K562 (cell line): ENCODE measurements around the gene NKAIN1. TPM values are rescaled to one million over a fixed set of nuclear protein-coding genes. Genes with fewer than 3 reads are reported as not detected.

Experiments used
- CBX2 ChIP-seq: fragments of 200-600 bp; sonication (generic); IDR thresholded peaks from one replicate; pipeline ENCODE4 v1.6.1; 2012; ENCODE audit warnings: mild to moderate bottlenecking, low read length, inconsistent platforms; ENCODE audit not compliant: insufficient read depth, poor library complexity, severe bottlenecking
- CREM ChIP-seq: IDR thresholded peaks from 2 replicates; pipeline ENCODE4 v1.6.1; 2014; ENCODE audit warnings: antibody characterized with exemption, low read depth
- FOXK1 ChIP-seq: sonication (generic); formaldehyde crosslinking; IDR thresholded peaks from 2 replicates; pipeline ENCODE4 v1.8.0; 2022; ENCODE audit warnings: missing genetic modification reagents, mild to moderate bottlenecking, borderline replicate concordance
- TEAD1 ChIP-seq, 2 experiments: fragments of 450-650 bp in 1 of 2; sonication (generic) in 1 of 2; formaldehyde crosslinking; IDR thresholded peaks; 2 replicates each; pipeline versions ENCODE4 v1.4.0 to v1.8.0; 2020 to 2022; ENCODE audit warnings: mild to moderate bottlenecking in 2 of 2, missing genetic modification reagents in 1 of 2
- TRIM24 ChIP-seq, 2 experiments: fragments of 450-650 bp; IDR thresholded peaks; 2 replicates each; pipeline ENCODE4 v1.6.1; 2016
- YY1 ChIP-seq, 3 experiments: IDR thresholded peaks; 2 replicates each; pipeline ENCODE4 v1.6.1; 2011; ENCODE audit warnings: low read length in 2 of 3, mild to moderate bottlenecking in 2 of 3, moderate library complexity in 2 of 3, borderline replicate concordance in 1 of 3, control low read depth in 1 of 3, low read depth in 1 of 3; ENCODE audit not compliant: insufficient read depth in 3 of 3, insufficient replicate concordance in 2 of 3, control insufficient read depth in 1 of 3, insufficient read length in 1 of 3; ENCODE audit errors: extremely low read depth in 1 of 3
- polyA plus RNA-seq, 8 experiments: library from polyadenylated mRNA; depleted of rRNA in 4 of 8; stranded (reverse) in 5 of 8; unstranded in 3 of 8; fragments of >200 nt; fragmentation: Nextera tagmentation in 2 of 8; fragmentation: Illumina TruSeq in 1 of 8; extraction: Ambion mirVana in 2 of 8; extraction: Trizol in 1 of 8; gene quantifications; 2 replicates each; pipeline versions ENCODE4 v1.2.1 to v1.2.3, GENCODE V29; 2011 to 2014; ENCODE audit warnings: inconsistent platforms in 1 of 8, missing spikeins in 1 of 8
- total RNA-seq, 7 experiments: library from RNA; depleted of rRNA in 6 of 7; stranded (reverse); fragments of >200 nt in 6 of 7; fragmentation: Illumina TruSeq in 2 of 7; extraction: Trizol in 2 of 7; gene quantifications; 2 replicates each; pipeline versions ENCODE4 v1.2.1 to v1.2.3, GENCODE V29; 2011 to 2021; ENCODE audit warnings: low replicate concordance in 1 of 7
- TF ChIP-seq, protein P1 (sequence below), 2 experiments: fragments of 450-650 bp in 1 of 2; sonication (generic) in 1 of 2; formaldehyde crosslinking in 1 of 2; IDR thresholded peaks; 2 replicates each; pipeline versions ENCODE4 v1.7.1 to v1.9.0; 2016 to 2022; ENCODE audit warnings: inconsistent platforms in 1 of 2, mild to moderate bottlenecking in 1 of 2, missing genetic modification reagents in 1 of 2
- TF ChIP-seq, protein P2 (sequence below): fragments of 200-800 bp; sonication (Bioruptor generic); IDR thresholded peaks from 2 replicates; pipeline ENCODE4 v1.6.1; 2016; ENCODE audit warnings: missing genetic modification characterization, missing compliant biosample characterization

NKAIN1 gene
- total and polyA plus RNA-seq, 9 of the 15 experiments (the other 6 are each of a cell fraction or from before 2014, with no cell fraction given), result 0.03 to 0.22 (median 0.04) TPM; not detected in 3

DNA sequence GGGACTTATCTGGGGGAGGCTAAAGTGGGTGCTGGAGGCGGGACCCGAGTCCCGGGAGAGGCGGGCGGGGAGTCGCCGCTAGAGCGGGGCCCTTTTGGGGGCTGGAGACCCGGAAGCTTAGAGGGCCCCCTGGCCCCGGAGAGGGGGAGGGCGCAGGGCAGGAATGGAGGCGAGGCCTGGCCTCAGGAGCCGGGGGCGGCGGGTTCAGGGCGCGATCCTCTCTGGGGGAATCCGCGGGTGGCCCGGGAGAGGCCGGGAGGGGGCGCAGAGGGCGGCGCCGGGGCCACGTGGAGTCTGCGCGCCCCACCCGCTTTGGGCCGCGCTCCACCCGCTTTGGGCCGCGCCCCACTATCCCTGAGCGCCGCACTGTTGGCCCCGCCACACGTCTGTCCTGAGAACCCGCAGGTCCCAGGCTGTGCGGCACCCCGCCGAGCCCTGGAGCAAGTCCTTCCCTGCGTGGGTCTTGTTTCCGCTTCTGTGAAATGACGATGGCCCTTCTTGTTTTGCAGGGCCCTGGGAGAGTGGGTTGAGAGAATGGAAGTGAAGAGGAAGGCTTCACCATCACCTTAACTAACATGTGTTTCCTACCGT, 84.4 kb downstream of the NKAIN1 start (continued):
- TF ChIP-seq YY1 (IDR thresholded peaks at IDR 0.05; ENCODE audit: borderline replicate concordance in 1 of 3, control insufficient read depth in 1 of 3, extremely low read depth in 1 of 3, insufficient read depth in 3 of 3, insufficient read length in 1 of 3, insufficient replicate concordance in 2 of 3, low read depth in 1 of 3, low read length in 2 of 3) (peak in 1 of 3 experiments; percentile 29), FOXK1 (CRISPR knock-in tag) (no peak), CBX2 (no peak), CREM (peak; percentile 49), TEAD1 (CRISPR knock-in tag; IDR thresholded peaks at IDR 0.05) (peak; percentile 61 to 69; a peak in 1 of 4 replicates), TRIM24 (IDR thresholded peaks at IDR 0.05) (no peak; a peak in 1 of 4 replicates)
- TF ChIP-seq, protein P1, sequence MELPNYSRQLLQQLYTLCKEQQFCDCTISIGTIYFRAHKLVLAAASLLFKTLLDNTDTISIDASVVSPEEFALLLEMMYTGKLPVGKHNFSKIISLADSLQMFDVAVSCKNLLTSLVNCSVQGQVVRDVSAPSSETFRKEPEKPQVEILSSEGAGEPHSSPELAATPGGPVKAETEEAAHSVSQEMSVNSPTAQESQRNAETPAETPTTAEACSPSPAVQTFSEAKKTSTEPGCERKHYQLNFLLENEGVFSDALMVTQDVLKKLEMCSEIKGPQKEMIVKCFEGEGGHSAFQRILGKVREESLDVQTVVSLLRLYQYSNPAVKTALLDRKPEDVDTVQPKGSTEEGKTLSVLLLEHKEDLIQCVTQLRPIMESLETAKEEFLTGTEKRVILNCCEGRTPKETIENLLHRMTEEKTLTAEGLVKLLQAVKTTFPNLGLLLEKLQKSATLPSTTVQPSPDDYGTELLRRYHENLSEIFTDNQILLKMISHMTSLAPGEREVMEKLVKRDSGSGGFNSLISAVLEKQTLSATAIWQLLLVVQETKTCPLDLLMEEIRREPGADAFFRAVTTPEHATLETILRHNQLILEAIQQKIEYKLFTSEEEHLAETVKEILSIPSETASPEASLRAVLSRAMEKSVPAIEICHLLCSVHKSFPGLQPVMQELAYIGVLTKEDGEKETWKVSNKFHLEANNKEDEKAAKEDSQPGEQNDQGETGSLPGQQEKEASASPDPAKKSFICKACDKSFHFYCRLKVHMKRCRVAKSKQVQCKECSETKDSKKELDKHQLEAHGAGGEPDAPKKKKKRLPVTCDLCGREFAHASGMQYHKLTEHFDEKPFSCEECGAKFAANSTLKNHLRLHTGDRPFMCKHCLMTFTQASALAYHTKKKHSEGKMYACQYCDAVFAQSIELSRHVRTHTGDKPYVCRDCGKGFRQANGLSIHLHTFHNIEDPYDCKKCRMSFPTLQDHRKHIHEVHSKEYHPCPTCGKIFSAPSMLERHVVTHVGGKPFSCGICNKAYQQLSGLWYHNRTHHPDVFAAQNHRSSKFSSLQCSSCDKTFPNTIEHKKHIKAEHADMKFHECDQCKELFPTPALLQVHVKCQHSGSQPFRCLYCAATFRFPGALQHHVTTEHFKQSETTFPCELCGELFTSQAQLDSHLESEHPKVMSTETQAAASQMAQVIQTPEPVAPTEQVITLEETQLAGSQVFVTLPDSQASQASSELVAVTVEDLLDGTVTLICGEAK (IDR thresholded peaks at IDR 0.05), result peak; percentile 53; the same call in 1 of the 2 replicates
- TF ChIP-seq, protein P1 (CRISPR knock-in tag; IDR thresholded peaks at IDR 0.05), result no peak
- TF ChIP-seq, protein P2, sequence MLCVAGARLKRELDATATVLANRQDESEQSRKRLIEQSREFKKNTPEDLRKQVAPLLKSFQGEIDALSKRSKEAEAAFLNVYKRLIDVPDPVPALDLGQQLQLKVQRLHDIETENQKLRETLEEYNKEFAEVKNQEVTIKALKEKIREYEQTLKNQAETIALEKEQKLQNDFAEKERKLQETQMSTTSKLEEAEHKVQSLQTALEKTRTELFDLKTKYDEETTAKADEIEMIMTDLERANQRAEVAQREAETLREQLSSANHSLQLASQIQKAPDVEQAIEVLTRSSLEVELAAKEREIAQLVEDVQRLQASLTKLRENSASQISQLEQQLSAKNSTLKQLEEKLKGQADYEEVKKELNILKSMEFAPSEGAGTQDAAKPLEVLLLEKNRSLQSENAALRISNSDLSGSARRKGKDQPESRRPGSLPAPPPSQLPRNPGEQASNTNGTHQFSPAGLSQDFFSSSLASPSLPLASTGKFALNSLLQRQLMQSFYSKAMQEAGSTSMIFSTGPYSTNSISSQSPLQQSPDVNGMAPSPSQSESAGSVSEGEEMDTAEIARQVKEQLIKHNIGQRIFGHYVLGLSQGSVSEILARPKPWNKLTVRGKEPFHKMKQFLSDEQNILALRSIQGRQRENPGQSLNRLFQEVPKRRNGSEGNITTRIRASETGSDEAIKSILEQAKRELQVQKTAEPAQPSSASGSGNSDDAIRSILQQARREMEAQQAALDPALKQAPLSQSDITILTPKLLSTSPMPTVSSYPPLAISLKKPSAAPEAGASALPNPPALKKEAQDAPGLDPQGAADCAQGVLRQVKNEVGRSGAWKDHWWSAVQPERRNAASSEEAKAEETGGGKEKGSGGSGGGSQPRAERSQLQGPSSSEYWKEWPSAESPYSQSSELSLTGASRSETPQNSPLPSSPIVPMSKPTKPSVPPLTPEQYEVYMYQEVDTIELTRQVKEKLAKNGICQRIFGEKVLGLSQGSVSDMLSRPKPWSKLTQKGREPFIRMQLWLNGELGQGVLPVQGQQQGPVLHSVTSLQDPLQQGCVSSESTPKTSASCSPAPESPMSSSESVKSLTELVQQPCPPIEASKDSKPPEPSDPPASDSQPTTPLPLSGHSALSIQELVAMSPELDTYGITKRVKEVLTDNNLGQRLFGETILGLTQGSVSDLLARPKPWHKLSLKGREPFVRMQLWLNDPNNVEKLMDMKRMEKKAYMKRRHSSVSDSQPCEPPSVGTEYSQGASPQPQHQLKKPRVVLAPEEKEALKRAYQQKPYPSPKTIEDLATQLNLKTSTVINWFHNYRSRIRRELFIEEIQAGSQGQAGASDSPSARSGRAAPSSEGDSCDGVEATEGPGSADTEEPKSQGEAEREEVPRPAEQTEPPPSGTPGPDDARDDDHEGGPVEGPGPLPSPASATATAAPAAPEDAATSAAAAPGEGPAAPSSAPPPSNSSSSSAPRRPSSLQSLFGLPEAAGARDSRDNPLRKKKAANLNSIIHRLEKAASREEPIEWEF, result no peak
